HG03342 (cell line): ENCODE data around the gene GPX6.
"Not testable (repeated sequence)": the region's sequence is repeated elsewhere in the genome, so short reads cannot be mapped to it uniquely, and the experiment has no call there.

Source experiments
- ATAC-seq: cut with Tn5 transposase; IDR thresholded peaks from one replicate; pipeline ENCODE4 v1.9.1; 2021; ENCODE audit warnings: mild to moderate bottlenecking, moderate library complexity; ENCODE audit not compliant: unreplicated experiment

Gene GPX6, protein sequence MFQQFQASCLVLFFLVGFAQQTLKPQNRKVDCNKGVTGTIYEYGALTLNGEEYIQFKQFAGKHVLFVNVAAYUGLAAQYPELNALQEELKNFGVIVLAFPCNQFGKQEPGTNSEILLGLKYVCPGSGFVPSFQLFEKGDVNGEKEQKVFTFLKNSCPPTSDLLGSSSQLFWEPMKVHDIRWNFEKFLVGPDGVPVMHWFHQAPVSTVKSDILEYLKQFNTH

DNA sequence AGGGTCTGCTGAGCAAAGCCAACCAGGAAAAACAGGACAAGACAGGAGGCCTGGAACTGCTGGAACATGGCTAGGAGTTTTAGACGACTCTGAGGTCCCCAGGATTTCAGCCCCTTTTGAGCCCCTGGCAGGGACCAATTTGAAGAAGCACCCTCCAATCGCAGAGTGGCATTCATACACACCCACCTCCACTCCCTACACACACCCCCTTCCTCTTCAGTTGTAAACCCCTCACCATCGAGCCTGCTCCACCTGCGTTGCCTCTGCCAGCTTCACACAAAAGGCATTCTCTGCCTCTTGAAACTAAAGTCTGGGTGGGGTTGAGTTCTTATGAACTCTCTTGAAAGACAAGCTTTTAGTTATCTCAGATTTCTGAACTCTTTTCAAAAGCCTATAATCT lies at the start of gene GPX6:
GPX6 (minus strand) TSS at position 118 of the 400 bp plus-strand sequence; CDS start at position 68, 50 bp downstream.
- no peak for ATAC-seq

DNA sequence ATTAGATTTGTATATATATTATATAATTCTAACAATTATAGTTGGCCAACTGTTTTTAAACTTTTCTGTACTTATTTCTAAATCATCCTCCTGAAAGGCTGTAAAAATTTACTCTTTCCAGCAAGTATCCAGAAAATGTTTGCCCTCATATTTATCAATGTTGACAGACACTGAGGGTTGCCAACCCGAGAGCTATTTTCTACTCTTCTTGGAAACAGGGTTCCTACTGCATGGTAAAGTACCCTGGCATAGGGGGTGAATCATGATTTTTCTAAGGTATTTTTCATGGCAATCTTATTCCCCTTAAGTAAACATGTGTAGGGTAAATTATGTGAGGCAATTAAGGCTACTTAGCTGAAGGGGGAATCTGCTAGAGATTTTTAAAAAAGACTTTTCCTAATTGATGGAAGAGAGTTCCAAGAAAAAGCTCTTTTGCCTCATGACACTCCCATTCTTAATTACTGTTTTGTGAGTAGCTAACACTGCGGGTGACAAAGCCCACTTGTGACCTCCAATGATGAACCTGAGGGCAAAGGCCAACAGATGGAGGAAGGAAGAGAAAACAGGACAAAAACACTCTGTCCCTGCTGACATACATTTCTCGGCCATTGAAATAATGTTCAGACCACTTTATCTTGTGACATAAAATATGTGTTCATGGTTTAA lies 48.0 kb upstream of the GPX6 start:
- no peak for ATAC-seq

DNA sequence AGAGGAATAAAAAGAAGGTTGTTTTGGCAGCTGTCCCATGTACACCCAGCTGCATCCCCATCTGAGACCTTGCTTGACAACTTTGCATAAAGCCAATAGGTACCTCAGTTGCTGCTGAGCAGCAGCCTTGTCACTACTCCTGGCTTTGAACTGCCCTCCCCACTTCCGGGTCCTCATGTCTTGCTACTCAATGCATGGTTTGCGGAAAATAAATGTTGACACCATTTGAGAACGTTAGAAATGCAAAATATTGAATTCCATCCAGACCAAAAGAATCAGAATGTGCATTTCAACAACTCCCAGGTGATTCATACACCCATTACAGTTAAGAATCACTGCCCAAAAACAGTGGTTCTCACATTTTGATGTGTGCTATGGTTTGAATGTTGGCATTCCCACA lies 43.0 kb upstream of the GPX6 start:
- no peak for ATAC-seq

DNA sequence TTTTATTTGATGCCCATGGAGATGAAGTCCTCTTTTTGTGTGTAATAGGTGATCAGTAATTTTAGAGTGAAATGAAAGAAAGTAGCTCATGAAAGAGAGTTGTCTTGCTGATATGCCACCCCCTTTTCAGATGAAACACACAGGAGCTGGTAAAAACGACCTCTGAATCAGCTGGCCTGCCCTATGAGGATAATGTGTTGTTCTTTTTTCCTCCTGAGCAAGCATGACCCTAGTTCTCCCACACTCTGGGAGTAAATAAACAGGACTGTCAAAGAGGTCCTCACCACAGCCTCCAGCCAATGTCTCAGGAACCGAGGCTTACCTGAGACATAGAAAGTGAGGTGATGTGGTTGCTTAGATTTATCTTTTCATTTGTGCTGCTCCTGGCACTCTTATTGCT lies 39.5 kb upstream of the GPX6 start:
- ATAC-seq = no peak

DNA sequence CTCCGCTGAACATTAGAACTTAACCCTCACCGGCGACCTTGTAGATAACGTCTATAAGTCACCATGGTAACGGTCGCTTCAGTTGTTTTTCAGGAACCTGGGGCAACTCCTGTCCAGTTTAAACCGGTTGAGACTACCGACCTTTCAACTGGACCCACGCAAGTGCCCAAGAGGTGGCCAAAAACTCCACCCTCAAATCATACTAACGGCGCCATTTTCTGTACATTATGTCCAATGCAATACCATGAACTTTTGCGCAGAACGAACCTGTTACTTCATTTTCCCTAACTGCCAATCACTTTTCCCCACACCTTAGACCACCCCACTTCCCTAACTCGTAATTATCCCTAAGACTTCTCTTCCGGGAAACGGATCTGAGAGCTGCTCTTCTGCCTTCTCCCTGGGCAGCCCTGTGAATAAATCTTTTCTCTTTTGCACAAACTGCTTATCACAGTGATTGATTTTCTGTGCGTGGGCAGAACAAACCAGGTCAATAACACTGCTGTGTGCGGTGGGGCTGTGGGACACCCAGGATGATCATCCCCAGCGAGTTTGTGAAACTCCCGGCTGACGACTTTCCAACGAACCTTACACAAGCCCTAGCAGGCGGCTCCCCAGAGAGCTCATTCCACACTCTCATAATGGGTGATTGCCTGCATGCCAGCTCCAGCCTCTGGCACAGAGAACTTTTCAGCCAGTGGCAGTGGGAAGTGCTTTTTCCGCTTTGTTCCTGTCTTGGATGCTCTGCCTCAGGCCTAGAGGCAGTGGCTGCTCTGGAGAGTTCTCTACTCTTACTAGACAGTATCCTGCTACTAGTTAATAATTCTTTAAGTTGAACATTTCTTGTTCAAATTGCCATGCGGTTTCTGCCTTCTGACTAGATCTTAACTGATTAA lies 38.6 kb upstream of the GPX6 start:
- ATAC-seq = no peak

DNA sequence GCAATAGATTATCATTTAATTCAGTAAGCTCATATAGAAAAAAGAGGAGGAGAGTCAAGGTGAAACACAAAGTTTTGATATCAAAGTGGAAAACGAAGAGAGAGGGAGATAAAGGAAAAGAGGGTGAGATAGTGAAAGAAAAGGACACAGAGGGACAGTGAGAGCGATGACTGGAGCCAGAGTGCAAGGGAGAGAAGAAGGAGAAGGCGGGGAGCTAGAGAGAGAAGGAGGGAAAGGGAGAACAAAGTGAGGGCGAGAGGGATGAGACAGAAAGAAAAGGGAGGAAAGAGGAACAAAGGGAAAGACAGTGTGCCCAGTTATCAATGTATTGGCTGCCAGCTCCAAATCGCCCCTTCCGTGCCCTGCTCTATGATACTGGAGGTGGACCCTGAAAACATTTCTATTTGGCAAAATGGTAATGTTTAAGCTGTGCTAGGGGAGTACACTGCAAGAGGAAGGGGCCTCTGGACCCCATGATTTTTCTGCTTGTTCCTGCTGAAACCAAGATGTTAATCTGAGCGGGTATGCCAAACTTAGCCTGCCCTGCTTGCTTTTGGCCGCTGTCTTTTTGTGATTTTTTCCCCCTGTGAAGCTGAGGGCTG lies 37.9 kb upstream of the GPX6 start:
- no peak for ATAC-seq

DNA sequence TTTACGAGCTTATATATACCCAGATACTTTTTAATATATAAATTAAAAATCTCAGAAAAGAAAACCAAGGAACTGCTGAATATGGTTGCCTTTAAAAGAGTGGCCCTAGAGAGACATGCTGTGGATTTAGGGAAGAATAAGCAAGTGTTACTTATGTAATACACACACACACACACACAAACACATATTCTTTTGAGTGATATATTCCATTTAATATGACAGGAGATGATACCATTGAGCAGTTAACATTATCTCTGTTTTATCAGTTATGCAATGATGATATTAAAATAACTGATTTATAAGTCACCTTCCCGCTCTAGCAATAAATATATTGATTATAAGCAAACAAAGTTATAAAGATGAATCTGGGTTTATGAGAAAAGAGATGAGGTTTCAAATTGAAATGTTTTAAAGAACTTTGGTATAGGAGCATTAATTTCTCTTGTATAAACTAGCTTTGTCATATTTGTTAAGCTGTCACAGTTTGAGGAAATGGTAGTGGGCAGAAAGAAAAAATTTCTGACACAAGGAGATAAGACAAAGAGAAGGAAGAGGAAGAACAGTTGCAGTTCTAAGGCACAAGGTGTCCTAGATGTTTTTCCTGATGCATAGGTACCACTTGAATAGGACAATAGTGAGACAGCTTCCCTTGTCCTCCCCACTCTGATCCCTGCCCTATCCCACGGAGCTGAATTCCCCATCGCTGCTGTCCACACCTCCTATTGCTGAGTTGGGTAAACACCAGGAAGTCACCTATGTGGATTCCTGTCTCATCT lies 36.5 kb upstream of the GPX6 start:
- ATAC-seq = no peak

DNA sequence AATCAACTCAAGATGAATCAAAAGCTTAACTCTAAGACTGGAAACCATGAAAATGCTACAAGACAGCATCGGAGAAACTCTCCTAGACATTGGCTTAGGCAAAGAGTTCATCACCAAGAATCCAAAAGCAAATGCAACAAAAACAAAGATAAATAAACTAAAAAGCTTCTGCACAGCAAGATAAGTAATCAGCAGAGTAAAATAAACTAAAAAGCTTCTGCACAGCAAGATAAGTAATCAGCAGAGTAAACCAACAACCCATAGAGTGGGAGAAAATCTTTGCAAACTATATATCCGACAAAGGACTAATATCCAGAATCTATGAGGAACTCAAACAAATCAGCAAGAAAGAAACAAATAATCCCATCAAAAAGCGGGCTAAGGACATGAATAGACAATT lies 31.4 kb upstream of the GPX6 start:
- ATAC-seq = not testable (repeated sequence)

DNA sequence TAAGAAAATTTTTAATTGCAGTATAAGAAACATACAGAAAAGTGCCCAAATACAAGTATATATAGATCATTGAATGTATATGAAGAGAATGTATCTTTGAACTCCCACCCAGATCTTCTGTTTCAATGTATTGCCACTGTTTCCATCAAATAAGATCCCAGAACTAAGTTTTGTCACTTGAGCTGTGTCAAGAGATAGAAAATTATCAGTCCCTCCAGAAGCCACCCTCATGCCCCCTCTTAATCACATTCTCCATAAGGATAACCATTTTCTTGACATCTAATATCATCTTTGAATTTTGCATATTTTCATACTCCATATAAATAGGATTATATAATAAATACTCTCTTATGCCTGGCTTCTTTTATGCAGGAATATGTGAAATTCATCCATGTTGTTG lies 30.4 kb upstream of the GPX6 start:
- ATAC-seq = no peak

DNA sequence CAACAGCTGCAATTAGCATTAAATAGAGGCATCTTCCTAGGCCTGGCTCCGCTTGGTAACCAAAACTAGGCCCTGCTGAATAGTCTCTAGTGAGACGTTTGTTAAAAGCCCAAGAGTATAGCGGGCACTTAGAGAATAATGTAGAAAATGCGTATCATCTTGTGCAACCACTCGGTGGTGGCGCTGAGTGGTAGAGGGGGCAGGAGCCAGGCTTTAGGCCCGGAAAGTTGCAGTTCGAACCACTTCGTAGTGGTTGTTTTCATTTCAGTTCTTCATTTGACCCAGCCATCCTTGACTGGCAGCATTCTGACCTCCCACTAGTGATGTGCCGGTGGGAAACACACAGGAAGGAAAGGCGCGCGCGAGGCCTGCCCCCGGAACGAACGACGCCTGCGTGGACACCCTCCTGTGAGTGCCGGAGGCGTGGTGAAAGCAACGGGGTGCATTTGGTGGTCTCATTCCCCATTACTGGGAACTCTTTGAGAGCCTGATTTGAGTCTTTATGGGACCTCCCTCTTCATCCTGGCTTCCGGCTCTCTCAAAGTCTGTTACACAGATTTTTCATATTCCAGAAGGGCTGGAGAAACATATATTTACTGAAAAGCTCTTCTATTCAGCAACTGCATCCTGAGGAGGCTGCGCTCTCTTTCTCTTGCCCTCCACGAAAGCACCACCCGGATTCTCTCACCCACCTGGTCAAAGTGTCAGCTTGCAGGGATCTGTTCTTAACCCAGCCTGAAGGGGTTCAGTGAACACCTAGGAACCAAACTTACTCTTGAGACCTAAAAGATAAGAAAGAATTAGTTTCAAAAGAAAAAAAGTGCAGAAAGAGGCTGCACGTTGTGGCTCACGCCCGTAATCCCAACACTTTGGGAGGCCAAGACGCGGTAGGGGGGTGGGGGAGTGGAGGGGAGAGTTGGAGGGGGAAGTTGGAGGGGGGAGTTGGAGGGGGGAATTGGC lies 28.3 kb upstream of the GPX6 start:
- no peak for ATAC-seq

DNA sequence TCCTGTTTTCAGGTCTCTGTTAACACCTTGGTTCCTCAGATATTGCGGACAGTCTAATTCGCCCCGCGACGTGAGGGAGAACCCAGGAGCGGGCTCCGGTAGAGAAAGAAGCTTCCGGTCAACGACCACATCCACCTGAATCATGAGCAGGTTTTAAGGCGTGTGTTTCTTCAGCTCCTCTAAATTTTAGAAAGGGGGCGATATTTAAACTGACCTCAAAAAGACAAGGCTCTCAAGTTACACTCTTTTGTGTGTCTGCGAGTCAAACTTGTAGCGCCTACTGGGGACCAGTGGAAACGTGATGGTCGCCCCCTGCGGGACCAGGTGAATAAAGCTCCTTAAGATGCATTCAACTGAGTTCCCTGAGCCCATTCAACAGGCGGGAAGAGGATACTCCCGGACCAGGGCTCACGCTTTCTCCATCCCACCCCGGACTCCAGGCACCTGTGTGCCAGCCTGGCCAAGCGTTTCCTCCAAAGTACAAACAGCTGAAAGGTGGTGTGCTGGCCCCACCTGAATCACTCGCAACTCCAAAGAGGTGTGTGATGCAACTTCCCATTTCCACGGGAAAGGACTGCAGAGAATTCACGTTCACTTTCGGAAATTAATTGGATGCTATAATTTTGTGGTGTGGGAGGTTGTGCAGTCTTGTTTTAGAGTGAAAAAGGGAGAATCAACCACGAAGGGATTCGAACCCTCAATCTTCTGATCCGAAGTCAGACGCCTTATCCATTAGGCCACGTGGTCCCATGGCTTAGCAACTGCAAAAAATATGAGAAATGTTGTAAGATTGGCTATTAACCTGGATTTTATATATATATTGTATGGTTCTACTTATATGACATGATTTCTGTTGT lies 27.1 kb upstream of the GPX6 start:
- ATAC-seq = peak; percentile 61

DNA sequence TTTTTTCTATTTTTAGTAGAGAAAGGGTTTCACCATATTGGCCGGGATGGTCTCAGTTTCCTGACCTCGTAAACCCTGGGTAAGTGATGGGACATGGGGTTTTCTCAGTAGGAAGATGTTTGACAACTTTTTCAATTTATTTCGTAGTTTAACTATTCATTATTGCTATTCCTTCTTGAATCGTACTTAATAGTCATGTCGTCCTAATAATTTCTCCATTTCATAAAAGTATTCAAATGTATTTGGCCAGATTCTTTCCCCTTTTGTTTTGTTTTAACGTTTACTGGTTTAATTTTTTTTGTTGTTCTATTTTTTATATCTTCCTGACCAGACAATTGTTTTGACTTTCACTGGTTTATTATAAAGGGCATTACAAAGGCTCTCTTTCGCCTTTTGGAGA lies 26.4 kb upstream of the GPX6 start:
- no peak for ATAC-seq

DNA sequence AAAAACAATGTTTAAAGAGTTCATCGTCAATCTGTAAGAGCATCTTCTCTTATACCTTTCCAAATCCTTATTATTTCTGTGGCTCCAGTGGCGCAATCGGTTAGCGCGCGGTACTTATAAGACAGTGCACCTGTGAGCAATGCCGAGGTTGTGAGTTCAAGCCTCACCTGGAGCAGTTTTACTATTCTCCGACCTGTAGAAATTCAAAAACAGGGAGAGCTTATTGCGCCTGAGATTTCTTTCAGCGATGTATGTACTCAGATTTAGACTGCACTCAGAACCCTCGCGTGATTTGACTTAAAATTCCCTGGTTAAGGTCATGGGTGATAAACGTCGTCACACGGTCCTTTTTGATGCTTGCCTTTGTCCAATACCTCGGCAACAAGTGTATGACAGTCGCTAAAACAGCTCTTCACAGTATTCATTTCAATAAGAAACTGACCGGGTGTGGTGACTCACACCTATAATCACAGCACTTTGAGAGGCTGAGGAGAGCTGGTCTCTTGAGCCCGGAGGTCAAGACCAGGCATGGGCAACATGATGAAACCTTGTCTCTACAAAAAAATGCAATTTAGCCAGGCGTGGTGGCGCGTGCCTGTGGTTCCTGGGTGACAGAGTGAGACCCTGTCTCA lies 22.0 kb upstream of the GPX6 start:
- no peak for ATAC-seq

DNA sequence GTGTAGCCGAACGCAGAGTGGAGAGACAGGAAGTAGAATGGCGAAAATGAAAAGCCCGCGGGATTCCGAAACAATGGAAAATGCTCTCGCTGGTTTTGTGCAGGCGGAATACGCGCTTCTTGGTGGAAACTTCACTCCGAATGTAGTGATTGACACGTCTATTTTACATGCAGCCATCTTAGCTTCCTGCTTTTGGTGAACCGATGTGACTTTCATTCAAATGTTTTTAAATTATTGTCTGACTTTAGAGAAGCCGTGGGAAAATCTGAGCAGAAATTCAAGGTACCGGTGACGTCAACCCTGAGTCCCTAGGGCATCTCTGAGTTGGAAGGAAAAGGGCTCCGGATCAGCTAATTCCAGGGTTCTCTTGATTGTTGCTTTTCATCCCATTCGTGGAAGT lies 21.5 kb upstream of the GPX6 start:
- no peak for ATAC-seq

DNA sequence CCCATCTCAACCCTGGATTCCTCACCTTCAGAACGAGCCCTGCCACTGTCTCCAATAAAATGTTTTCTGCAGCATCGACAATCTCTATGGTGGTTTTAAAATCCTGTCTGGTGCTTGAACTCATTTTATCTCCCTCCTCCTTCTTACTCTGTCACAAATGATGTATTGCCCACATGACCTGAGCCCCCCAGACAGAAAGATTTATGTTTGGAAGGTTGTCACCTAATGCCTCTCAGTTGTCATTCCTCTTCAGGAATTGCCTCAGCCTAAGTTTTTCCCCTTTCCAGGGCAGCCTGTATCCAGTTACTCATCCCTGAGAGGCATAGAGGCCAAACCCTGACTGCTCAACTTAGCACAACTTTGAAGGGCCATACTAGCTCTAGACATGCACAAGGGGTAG lies 19.3 kb upstream of the GPX6 start:
- ATAC-seq = no peak

DNA sequence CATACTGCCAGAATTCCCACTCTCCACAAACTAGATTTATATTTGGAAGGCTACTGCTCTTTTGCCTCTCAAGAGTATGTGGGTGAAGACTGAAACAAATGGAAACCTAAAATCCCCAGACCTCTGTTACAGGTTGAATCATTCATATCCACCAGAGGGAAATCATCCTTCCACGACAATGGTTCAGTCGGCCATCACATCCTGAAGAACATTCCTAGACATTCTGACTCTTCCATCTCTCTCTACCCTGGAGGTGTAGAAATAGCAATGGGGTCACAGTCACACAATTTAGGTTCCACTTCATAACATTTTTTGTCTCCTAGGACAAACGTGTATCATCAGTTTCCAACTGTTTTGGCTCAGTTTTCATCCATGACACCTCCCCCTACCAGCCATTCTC lies 18.7 kb upstream of the GPX6 start:
- no peak for ATAC-seq

DNA sequence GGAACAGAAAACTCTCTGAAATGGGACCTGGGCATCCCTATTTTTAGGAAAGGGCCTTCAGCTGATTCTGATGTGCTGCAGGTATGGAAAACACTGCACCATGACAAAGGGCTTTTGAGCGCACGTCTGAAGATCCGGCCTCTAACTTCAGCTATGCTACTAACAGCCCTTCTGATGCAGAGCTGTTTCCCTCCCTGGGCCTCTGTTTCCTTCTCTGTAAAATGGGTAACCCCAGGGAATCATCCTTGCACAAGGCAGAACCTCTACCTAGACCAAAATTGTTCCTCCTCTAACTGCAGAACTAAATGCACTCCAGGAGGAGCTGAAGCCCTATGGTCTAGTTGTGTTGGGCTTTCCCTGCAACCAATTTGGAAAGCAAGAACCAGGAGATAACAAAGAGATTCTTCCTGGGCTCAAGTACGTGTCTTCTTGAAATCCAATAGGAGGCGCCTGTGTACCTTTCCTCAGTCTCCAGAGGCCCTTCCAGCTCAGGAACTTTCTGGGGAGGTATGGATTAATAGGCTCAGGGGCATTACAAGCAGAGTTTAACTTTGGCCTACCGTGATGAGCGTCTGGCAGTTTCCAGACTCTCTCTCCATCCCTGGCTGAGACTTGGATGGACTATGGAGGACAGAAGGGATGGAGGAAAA lies 16.0 kb upstream of the GPX6 start:
- ATAC-seq = no peak

DNA sequence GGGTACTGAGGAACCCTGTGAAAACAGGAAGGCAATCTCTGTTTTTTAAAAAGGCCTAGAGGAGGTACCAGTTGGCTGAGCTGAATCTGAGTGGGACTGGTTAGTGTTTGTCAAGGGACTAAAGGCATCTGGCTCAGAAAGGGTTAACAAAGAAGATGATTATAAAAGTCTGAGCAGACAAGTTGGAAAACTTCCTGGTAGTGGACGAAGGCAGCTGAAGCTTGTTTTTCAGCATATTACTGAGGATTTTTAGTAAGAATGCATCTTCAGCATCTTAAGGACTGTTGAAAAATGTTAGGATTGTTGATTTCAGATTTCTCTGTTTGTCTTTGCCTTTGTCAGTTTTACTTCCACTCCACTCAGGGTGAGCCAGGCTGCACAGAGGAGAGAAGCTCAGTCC lies 15.2 kb upstream of the GPX6 start:
- no peak for ATAC-seq
